HG03378 (cell line): ENCODE data around the gene PPP1R14D.

Source experiments
- ATAC-seq: cut with Tn5 transposase; IDR thresholded peaks from one replicate; pipeline ENCODE4 v1.9.1; 2021; ENCODE audit warnings: mild to moderate bottlenecking, moderate library complexity; ENCODE audit not compliant: unreplicated experiment

The PPP1R14D gene

GRCh38 chr15:40823572-40824343 is 4.8 kb downstream of the PPP1R14D start:
- no peak for ATAC-seq

GRCh38 chr15:40821195-40821594 is 7.3 kb downstream of the PPP1R14D start:
- ATAC-seq: no peak

- ATAC-seq: no peak
These were observed 9.5 kb downstream of the PPP1R14D start for GRCh38 chr15:40819048-40819447.

GRCh38 chr15:40815042-40815698 is 13.3 kb downstream of the PPP1R14D start:
- no peak for ATAC-seq

GRCh38 chr15:40812721-40813425 is 15.6 kb downstream of the PPP1R14D start:
- no peak for ATAC-seq

GRCh38 chr15:40808861-40809450 is 19.6 kb downstream of the PPP1R14D start:
- no peak for ATAC-seq

GRCh38 chr15:40807888-40808461 is 20.5 kb downstream of the PPP1R14D start:
- no peak for ATAC-seq

GRCh38 chr15:40807028-40807887 is 21.2 kb downstream of the PPP1R14D start, which contains the start of the genes DNAJC17 and ZFYVE19:
Gene DNAJC17 (minus strand): TSS chr15:40807473. CDS start chr15:40807446, 27 bp downstream.
Gene ZFYVE19 (plus strand): TSS chr15:40807089. CDS start chr15:40807590, 501 bp downstream.
- peak; percentile 93 for ATAC-seq

- no peak for ATAC-seq
These were observed 21.9 kb downstream of the PPP1R14D start for GRCh38 chr15:40806672-40807027.

- no peak for ATAC-seq
These were observed 24.8 kb downstream of the PPP1R14D start for GRCh38 chr15:40803688-40804087.

- no peak for ATAC-seq
These were observed 25.4 kb downstream of the PPP1R14D start for GRCh38 chr15:40803076-40803475.

- ATAC-seq: no peak
These were observed 29.0 kb downstream of the PPP1R14D start for GRCh38 chr15:40799523-40799922.

GRCh38 chr15:40796512-40796911 is 32.0 kb downstream of the PPP1R14D start:
- ATAC-seq: no peak

GRCh38 chr15:40796041-40796440 is 32.5 kb downstream of the PPP1R14D start:
- no peak for ATAC-seq

- no peak for ATAC-seq
These were observed 35.1 kb downstream of the PPP1R14D start for GRCh38 chr15:40793216-40793989.

GRCh38 chr15:40792394-40792793 is 36.1 kb downstream of the PPP1R14D start:
- no peak for ATAC-seq

GRCh38 chr15:40790718-40791117 is 37.8 kb downstream of the PPP1R14D start:
- no peak for ATAC-seq

- ATAC-seq: no peak
These were observed 38.5 kb downstream of the PPP1R14D start for GRCh38 chr15:40789999-40790398.

- ATAC-seq: no peak
These were observed 39.4 kb downstream of the PPP1R14D start for GRCh38 chr15:40789119-40789518.
